ENCODE results near the gene KCNH1. TPM values are rescaled to one million over a fixed set of nuclear protein-coding genes. Genes with fewer than 3 reads are reported as not detected.

The KCNH1 gene
- total RNA-seq, 2 donors from 2014 or later: 0.21 TPM; not detected in 1

DNA sequence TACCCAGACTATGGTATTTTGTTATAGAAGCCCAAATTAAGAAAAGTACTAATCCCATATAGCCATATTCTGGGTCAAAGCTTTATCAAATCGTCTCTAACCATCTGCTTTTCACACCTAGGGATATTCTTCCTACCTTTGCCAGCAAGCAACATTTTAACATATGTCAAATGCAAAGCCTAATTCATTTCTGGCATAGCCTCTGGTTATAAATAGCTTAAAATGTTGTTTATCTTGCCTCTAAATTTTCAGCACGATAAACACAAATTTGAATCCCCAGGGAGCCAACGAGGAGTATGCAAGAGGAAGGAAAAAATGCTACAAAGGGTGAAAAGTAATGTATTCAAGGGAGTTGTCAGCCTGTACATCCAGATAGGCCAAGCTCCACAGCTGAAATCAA is 357.2 kb downstream of the KCNH1 start:
- DNase-seq (ENCODE audit: low spot score) (no peak), ATAC-seq (ENCODE audit: insufficient number of reproducible peaks, low FRiP score, low read depth) (no peak)
- Histone ChIP-seq H3K9me3 (no peaks in the 10 kb centered on the region), H3K27ac (no peak overlapping the region), H3K4me3 (no peak overlapping the region), H3K27me3 (replicated peaks; ENCODE audit: insufficient read depth) (no peaks in the 10 kb centered on the region), H3K36me3 (no peaks in the 10 kb centered on the region), H3K4me1 (ENCODE audit: control insufficient read depth in 1 of 2, low read depth in 2 of 2) (no peaks in the 10 kb centered on the region)
- TF ChIP-seq, protein P1, sequence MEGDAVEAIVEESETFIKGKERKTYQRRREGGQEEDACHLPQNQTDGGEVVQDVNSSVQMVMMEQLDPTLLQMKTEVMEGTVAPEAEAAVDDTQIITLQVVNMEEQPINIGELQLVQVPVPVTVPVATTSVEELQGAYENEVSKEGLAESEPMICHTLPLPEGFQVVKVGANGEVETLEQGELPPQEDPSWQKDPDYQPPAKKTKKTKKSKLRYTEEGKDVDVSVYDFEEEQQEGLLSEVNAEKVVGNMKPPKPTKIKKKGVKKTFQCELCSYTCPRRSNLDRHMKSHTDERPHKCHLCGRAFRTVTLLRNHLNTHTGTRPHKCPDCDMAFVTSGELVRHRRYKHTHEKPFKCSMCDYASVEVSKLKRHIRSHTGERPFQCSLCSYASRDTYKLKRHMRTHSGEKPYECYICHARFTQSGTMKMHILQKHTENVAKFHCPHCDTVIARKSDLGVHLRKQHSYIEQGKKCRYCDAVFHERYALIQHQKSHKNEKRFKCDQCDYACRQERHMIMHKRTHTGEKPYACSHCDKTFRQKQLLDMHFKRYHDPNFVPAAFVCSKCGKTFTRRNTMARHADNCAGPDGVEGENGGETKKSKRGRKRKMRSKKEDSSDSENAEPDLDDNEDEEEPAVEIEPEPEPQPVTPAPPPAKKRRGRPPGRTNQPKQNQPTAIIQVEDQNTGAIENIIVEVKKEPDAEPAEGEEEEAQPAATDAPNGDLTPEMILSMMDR (IDR thresholded peaks at IDR 0.05): no peak

DNA sequence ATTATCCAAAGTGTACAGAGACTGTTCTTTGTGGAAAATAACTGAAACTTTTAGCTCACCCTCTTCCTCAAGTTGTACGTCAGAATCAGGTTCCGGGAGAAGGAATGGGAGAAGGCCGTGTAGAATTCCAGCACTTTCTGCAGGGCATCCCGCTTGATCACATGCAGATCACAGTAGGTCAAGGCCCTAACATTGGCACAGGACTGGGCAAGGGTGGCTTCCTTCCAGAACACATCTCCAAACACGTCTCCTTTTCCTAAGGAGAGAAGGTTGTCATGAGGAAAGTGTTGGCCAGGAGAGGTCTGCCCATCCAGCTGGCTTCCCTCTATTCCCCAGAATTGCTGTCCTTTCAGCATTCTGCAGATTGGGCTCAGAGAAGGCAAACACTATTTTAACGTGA is 358.7 kb downstream of the KCNH1 start:
- Histone ChIP-seq H3K4me1 (ENCODE audit: control insufficient read depth in 1 of 2, low read depth in 2 of 2) (no peaks in the 10 kb centered on the region), H3K36me3 (no peaks in the 10 kb centered on the region), H3K9me3 (no peaks in the 10 kb centered on the region), H3K27me3 (replicated peaks; ENCODE audit: insufficient read depth) (no peaks in the 10 kb centered on the region), H3K27ac (no peak overlapping the region), H3K4me3 (no peak overlapping the region)
- DNase-seq (ENCODE audit: low spot score) (no peak), ATAC-seq (ENCODE audit: insufficient number of reproducible peaks, low FRiP score, low read depth) (no peak)
- TF ChIP-seq, protein P1 (IDR thresholded peaks at IDR 0.05): no peak

DNA sequence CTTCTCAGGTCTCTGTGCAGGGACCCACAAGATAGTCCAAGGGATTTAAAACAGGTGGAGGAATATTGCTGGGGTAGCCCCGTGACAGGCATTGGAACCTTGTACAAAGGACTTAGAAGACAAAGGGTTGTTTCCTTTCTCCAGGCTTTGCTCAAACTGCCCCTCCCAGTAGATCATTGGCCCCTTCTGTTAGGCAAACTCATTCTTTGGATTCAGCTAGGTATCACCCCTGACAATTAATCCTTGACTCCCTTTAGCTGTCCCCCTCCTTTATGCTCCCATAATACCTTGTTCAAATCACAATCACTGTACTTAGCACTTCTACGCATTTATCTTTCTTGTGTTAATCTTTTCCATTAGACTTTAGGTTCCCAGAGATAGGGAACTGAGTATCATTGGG is 360.5 kb downstream of the KCNH1 start:
- Histone ChIP-seq H3K36me3 (no peaks in the 10 kb centered on the region), H3K4me3 (no peak overlapping the region), H3K9me3 (no peaks in the 10 kb centered on the region), H3K27ac (no peak overlapping the region), H3K27me3 (replicated peaks; ENCODE audit: insufficient read depth) (no peaks in the 10 kb centered on the region), H3K4me1 (ENCODE audit: control insufficient read depth in 1 of 2, low read depth in 2 of 2) (no peaks in the 10 kb centered on the region)
- no peak for DNase-seq (ENCODE audit: low spot score)
- ATAC-seq (ENCODE audit: insufficient number of reproducible peaks, low FRiP score, low read depth): no peak
- TF ChIP-seq, protein P1 (IDR thresholded peaks at IDR 0.05): no peak

DNA sequence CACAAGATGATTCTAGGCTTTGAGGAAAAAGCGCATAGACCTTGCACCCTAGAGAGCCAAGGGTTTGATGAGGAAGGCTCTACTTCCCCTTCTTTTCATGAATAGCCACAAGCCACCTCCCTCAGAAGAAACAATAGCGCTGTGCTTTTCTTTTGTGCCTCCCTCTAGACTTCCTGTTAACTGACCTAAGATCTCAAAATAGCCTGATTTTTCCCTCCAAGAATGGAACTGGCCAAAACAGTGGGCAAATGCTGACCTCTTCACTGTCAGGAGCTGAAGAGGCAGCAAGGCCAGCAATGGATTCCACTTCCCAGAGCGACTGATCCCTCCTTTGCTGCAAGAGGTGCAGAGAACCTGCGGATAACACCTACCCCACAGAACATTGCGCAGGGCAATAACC is 362.8 kb downstream of the KCNH1 start:
- TF ChIP-seq, protein P1 (IDR thresholded peaks at IDR 0.05): no peak
- Histone ChIP-seq H3K36me3 (no peaks in the 10 kb centered on the region), H3K4me1 (ENCODE audit: control insufficient read depth in 1 of 2, low read depth in 2 of 2) (no peaks in the 10 kb centered on the region), H3K4me3 (no peak overlapping the region), H3K27ac (no peak overlapping the region), H3K9me3 (no peaks in the 10 kb centered on the region), H3K27me3 (replicated peaks; ENCODE audit: insufficient read depth) (no peaks in the 10 kb centered on the region)
- DNase-seq (ENCODE audit: low spot score): no peak
- ATAC-seq (ENCODE audit: insufficient number of reproducible peaks, low FRiP score, low read depth): no peak

DNA sequence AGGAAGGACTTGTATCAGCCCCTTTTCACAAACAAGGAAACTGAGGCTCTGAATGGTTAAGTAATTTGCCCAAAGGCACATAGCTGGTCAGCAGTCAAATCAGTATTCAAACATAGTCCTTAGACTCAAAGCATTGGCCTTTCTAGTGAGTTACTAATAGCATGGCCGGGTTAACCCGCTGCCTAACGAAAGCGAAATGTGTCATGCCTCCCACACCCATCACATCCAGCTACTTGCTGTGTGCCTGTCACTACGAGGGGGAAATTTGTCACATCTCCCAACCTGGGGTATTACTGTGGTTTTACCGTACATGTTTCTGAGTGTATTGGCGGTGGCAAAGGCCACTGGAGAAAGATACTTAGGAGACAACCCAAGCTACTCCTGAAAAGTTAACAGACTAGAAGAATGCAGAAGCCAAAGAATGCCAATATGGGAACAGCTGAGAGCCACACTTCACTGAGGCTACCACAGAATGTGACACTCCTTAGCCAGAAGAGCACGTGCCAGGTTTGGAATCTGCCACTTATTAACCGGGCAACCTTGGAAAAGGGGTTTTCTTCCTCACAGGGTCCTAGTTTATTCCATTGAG is 363.5 kb downstream of the KCNH1 start:
- Histone ChIP-seq H3K4me3 (no peak overlapping the region), H3K27ac (no peak overlapping the region), H3K9me3 (no peaks in the 10 kb centered on the region), H3K4me1 (ENCODE audit: control insufficient read depth in 1 of 2, low read depth in 2 of 2) (no peaks in the 10 kb centered on the region), H3K36me3 (no peaks in the 10 kb centered on the region), H3K27me3 (replicated peaks; ENCODE audit: insufficient read depth) (no peaks in the 10 kb centered on the region)
- DNase-seq (ENCODE audit: low spot score) (no peak), ATAC-seq (ENCODE audit: insufficient number of reproducible peaks, low FRiP score, low read depth) (no peak)
- TF ChIP-seq, protein P1 (IDR thresholded peaks at IDR 0.05): no peak

All from thoracic aorta (tissue), 2 donors.